SW 1271 (cell line): Measurements from ENCODE around the gene SKAP1.

Source experiments
- DNase-seq, 2 experiments: peaks; one replicate each; lab custom pipeline; 2025; lab: John Stamatoyannopoulos, UW

Gene SKAP1

DNA sequence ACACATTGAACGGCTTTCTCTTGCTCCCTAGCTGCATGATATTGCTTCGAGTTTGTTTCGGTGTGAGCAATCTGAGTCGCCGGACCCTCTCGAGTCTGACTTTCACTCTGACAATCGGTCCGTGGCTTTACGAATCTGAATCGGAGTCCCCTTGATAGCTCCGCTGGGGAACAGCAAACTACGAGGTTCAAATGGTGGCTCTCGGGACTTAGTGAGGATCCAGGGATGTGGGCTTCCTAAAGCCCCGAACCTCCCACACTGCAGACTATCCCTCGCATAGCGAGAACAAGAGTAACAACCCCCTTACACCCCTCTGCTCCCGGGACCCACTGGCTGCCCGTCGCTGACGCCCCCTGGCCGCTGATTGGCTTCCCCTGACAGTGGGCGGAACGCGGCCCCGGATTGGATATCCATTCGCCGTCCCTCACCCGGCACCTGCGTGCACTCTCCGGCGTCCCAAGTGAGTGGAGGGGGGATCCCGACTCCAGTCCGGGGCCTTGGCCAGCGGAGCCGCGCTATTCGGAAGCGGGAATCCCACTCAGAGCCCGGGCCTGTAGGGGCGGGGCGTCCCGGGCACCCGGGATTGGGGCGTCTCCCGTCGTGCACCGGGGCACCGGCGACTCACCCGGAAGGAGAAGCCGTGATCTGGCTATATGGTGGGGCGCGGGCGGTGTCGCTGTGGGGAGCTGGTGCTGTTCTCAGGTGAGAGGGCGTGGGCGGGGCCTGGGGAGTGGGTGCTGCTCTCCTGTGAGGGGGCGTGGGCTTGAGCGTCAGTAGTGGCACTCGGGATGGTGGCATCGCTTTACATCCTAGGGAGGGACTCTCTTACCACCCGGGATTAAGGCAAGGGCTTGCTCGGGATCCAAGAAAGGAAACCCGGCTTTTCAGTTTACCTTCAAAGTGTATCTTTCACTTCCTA, 322.6 kb downstream of the SKAP1 start, which contains the start of gene SNX11:
SNX11 (plus strand) TSS at position 630 of the 919 bp plus-strand sequence. CDS start 4,278 bp downstream, outside the sequence.
- peak; percentile 76 to 84 for DNase-seq

DNA sequence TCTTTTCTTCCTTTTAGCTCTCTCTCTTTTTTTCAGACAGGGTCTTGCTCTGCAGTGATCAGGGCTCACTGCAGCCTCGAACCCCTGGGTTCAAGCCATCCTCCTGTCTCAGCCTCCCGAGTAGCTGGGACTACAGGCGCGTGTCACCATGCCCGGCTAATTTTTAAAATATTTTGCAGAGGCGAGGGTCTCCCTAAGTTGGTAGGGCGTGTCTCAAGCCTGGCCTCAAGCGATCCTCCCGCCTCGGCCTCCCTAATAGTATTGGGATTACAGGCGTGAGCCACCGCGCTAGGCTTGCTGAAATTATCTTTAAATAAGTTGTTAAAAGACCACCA, 323.2 kb downstream of the SKAP1 start:
- DNase-seq: no peak

DNA sequence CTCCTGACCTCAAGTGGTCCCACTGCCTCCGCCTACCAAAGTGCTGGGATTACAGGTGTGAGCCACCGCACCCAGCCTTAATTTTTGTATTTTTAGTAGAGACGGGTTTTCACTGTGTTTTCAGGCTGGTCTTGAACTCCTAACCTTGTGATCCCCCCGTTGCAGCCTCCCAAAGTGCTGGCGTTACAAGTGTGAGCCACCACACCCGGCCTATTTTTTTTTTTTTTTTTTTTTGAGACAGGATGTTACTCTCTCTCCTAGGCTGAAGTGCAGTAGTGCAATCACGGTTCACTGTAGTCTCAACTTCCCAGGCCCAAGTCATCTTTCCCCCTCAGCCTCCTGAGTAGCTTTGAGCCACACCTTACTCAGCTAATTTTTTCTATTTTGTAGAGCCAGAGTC, 325.6 kb downstream of the SKAP1 start:
- DNase-seq: no peak

DNA sequence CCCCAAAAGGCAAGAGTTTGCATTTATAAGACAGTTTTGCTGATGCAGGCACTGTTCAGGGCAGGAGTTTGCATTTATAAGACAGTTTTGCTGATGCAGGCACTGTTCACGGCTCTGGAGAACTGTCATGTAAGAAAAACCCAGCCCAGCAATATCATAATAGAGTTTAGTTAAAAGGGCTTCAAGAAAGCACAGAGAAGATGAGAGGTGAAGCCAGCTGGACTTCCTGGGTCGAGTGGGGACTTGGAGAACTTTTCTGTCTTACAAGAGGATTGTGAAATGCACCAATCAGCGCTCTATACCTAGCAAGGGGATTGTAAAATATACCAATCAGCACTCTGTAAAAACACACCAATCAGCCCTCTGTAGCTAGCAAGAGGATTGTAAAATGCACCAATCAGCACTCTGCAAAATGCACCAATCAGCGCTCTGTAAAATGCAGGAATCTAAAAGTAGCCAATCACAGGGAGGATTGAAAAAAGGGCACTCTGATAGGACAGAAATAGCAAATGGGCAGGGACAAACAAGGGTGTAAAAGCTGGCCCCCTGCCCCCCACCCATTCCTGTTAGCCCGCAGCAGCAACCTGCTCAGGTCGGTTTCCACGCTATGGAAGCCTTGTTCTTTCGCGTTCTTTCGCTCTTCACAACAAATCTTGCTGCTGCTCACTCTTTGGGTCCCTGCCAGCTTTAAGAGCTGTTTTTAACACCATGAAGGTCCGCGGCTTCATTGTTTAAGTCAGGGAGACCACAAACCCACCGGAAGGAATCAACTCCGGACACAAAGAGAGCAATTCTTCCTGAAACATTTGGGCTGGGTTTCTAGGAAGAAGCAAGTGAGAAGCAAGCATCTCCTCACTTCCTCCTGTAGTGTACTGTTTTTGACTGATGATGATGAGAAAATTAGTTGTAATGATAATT, 327.0 kb downstream of the SKAP1 start:
- no peak for DNase-seq

DNA sequence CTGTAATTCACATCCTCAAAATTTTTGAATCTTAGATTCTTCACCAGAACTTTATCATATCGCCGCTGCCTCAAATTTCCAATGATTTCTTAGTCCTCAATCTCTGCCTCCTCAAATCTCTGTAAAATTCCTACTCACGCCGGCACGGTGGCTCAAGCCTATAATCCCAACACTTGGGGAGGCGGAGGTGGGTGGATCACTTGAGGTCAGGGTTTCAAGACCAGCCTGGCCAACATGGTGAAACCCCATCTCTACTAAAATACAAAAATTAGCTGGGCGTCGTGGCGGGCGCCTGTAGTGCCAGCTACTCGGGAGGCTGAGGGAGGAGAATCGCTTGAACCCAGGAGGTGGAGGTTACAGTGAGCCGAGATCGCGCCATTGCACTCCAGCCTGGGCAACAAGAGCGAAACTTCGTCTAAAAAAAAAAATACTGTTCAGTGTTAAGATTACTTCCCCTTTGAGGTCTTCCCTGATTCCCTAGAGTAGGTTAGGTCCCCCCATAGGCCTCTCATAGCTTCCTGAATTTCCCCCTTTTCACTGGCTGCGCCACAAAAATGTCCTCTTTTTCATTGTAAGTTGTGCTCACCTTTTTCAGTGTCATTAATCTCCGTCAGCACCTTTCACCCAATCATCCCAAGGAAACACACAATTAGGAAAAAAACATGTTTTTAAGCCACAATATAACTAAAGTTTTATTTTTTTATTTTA, 327.8 kb downstream of the SKAP1 start:
- no peak for DNase-seq

DNA sequence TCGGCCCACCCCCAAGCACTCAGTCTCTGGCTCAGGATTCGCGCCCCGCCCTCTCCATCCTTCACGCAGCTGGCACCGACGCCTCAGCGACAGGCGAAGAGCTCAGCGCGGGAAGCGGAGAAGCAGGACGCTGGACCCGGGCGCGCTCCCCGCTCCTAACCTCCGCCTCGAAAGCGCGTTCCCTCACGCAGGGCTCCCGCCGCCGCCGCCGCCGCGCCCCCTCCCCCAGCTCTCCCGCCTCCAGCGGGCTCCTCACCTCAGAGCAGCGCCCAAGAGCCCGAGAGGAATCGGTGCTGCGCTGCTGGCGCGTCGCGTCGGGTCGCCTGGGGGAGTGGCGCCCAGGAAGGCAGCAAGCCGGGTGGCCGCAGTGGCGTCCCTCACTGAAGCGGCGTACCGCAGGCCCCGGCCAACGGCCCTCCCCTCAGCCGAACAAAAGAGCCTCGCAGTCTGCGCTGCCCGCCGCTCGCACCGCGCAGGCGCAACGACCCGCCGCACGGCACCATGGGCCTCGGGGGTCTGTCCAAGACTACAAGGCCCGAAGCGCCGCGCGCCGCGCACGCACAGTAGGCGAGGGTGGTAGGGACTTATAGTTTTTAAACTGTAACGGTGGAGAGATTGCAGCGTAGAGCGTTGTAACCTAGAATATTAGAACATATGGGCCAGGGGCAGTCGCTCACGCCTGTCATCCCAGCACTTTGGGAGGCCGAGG, 328.8 kb downstream of the SKAP1 start, which contains the start of gene CBX1:
CBX1 (minus strand) TSS at position 467 of the 709 bp plus-strand sequence. CDS start 24,474 bp downstream, outside the sequence.
- peak; percentile 82 to 95 for DNase-seq

DNA sequence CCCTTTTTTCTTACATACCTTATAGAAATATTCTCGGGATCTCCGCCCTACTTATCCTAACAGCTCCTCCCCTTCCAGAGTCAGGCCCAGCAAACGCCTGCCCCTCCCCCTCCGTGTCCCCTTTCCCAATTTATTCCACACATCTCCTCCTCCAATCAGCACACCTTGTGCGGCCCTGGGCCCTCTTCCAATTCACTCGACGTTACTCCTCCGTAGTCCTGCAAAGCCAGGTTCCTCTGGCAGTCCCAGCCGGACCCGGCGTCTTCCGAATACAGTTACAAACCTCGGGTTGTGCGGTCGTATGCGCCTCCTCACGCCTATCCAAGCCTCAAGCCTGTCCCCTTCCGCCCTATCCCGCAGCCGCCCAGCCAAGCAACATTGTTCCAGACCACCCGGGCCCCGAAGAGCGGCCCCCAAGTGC, 329.4 kb downstream of the SKAP1 start:
- DNase-seq: peak; percentile 12 to 72

DNA sequence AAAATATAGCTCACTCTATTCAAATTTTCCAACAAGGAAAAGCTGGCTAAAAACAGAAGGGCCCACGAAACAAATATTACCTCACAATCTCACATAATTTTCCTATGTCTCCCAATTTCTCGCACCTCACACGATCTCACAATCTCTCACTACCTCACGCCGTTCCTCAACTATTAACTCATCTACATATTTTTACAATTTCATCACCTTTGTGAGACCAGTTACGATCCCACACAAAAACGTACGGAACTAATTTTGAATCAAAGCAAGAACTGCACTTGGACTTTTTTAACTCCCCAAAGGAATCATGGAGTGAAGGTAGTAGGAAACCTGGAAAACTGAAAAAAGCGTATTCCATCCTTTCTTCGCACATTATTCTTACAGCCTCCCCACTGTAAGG, 329.9 kb downstream of the SKAP1 start:
- DNase-seq: no peak

DNA sequence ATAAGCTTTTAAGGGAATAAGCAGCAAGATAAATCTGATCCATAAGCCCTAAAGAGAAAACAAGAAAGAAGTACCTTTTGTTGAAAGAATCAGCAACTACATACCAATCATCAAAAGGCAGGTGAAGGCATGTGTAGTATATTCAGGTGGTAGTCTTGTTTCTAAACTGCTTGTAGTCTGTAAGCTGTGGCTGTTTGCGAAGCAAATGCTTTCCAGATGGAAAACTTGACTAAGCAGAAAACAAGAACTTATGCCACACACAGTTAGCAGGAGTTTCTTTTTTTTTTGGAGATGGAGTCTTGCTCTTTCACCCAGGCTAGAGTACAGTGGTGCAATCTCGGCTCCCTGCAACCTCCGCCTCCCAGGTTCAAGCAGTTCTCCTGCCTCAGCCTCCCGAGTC, 334.4 kb downstream of the SKAP1 start:
- no peak for DNase-seq

DNA sequence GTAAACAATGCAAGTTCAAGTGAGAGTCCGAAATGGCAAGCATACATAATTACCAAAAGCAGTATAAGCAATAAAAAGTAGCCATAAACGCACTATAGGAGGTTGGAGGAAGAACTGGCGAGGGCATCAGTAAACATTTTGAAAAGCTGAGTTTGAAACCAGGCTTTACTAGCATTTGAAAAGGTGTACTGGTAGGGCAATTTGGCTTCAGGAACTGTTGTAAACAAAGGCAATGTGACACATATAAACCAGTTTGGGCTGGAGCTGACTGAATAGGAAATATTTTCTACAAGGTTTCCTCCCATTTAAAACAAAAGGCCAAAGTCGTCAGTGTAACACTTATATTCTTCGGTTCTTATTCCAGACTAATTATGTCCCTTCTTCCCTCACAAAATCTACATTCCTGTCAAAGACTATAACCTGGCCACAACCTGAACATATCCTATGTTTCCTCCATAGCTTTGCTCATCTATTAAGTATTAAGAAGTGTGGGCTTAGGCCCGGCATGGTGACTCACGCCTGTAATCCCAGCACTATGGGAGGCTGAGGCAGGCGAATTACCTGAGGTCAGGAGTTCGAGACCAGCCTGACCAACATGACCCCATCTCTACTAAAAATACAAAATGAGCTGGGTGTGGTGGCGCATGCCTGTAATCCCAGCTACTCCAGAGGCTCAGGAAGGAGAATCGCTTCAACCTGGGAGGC, 336.5 kb downstream of the SKAP1 start:
- no peak for DNase-seq

DNA sequence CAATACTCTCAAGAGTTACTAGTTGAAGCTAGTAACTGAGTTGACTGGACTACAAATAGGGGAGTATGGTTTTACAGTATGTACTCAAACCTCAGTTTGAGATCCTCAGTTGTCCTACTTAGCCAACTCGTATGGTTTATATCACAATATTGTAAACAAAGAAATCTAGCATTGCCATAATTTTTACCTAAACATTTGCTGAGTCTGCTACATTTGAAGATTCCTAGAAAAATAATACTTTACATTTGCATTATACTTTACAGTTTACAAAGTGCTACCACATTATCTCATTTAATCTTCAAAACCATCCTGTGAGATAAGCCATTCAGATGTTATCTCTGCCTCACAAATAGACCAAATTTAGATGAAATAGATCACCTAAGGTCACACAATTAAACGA, 345.1 kb downstream of the SKAP1 start:
- no peak for DNase-seq
